Epithelial cell of esophagus (primary cell): ENCODE results near the gene ABLIM1.

Source experiments
- DNase-seq: peaks from one replicate; pipeline ENCODE4 v3.0.0; 2010; ENCODE audit warnings: low read depth
- H3K4me3 ChIP-seq: 2 replicates; pipeline ENCODE4 v1.5.1; 2011; ENCODE audit warnings: mild to moderate bottlenecking, low read length, control low read depth
- TF ChIP-seq, protein P1 (sequence below): IDR thresholded peaks from 2 replicates; pipeline ENCODE4 v1.5.1; 2011; ENCODE audit warnings: low read depth, mild to moderate bottlenecking, low read length, control low read depth, inconsistent platforms; ENCODE audit not compliant: insufficient read depth; ENCODE audit errors: missing control alignments

ABLIM1 gene

GRCh38 chr10:114680543-114681117 is 22.6 kb upstream of the ABLIM1 start:
- DNase-seq: no peak
- no peak overlapping the region for H3K4me3 ChIP-seq

GRCh38 chr10:114679552-114679951 is 21.5 kb upstream of the ABLIM1 start:
- DNase-seq: no peak
- TF ChIP-seq, protein P1, sequence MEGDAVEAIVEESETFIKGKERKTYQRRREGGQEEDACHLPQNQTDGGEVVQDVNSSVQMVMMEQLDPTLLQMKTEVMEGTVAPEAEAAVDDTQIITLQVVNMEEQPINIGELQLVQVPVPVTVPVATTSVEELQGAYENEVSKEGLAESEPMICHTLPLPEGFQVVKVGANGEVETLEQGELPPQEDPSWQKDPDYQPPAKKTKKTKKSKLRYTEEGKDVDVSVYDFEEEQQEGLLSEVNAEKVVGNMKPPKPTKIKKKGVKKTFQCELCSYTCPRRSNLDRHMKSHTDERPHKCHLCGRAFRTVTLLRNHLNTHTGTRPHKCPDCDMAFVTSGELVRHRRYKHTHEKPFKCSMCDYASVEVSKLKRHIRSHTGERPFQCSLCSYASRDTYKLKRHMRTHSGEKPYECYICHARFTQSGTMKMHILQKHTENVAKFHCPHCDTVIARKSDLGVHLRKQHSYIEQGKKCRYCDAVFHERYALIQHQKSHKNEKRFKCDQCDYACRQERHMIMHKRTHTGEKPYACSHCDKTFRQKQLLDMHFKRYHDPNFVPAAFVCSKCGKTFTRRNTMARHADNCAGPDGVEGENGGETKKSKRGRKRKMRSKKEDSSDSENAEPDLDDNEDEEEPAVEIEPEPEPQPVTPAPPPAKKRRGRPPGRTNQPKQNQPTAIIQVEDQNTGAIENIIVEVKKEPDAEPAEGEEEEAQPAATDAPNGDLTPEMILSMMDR: no peak

More at GRCh38 chr10:114680543-114681117, 22.6 kb upstream of the ABLIM1 start:
- TF ChIP-seq, protein P1: no peak

GRCh38 chr10:114678820-114679219 is 20.7 kb upstream of the ABLIM1 start:
- H3K4me3 ChIP-seq: no peak overlapping the region
- TF ChIP-seq, protein P1: no peak
- no peak for DNase-seq

More at GRCh38 chr10:114679552-114679951, 21.5 kb upstream of the ABLIM1 start:
- no peak overlapping the region for H3K4me3 ChIP-seq

- no peak for DNase-seq
- H3K4me3 ChIP-seq: no peak overlapping the region
- TF ChIP-seq, protein P1: no peak
Measured at GRCh38 chr10:114678336-114678735, 20.3 kb upstream of the ABLIM1 start.

GRCh38 chr10:114674346-114674745 is 16.3 kb upstream of the ABLIM1 start:
- TF ChIP-seq, protein P1: no peak
- no peak overlapping the region for H3K4me3 ChIP-seq
- DNase-seq: no peak

DNA sequence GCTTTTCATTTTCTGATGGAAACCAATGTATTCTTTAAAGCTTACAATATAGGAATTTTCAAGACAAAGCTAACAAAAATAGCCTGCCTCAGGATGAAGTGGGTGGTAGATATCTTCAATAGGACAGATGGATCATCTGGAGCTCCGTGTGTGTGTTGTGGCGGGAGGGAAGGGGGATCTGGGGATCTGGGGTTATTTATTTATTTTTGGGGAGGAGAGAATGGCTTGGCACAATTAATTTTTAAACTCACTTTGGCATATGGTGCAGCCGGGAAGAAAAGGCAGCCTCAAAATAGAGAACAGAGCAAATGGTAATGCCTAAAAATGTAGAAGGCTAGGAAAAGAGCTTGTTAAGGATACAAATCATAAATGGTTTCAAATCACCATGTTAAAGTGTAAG is 11.6 kb upstream of the ABLIM1 start:
- no peak overlapping the region for H3K4me3 ChIP-seq
- DNase-seq: no peak
- TF ChIP-seq, protein P1: no peak
